Stimulated activated CD4-positive, alpha-beta T cell treated with anti-CD3 and anti-CD28 coated beads, Interleukin-4, amount 100 ng/mL, for 1 hour (primary cell): ENCODE results near the gene PLEKHG4B.

Experiments
- DNase-seq: peaks from one replicate; pipeline ENCODE4 v3.0.0-alpha.2; 2020

PLEKHG4B gene

GRCh38 chr5:75331-76320 is 16.3 kb upstream of the PLEKHG4B start:
- no peak for DNase-seq

- DNase-seq: no peak
Observed at GRCh38 chr5:76358-77169, 15.4 kb upstream of the PLEKHG4B start.

GRCh38 chr5:77170-77501 is 14.8 kb upstream of the PLEKHG4B start:
- no peak for DNase-seq

GRCh38 chr5:77546-77945 is 14.4 kb upstream of the PLEKHG4B start:
- no peak for DNase-seq

- DNase-seq: peak; percentile 20
Observed at GRCh38 chr5:77957-78804, 13.8 kb upstream of the PLEKHG4B start.

GRCh38 chr5:78805-79149 is 13.2 kb upstream of the PLEKHG4B start:
- no peak for DNase-seq

GRCh38 chr5:79263-79662 is 12.7 kb upstream of the PLEKHG4B start:
- no peak for DNase-seq

GRCh38 chr5:79821-80220 is 12.1 kb upstream of the PLEKHG4B start:
- no peak for DNase-seq

GRCh38 chr5:81391-82021 is 10.5 kb upstream of the PLEKHG4B start:
- no peak for DNase-seq

- DNase-seq: no peak
Observed at GRCh38 chr5:82097-82496, 9.9 kb upstream of the PLEKHG4B start.

GRCh38 chr5:82570-82969 is 9.4 kb upstream of the PLEKHG4B start:
- no peak for DNase-seq

GRCh38 chr5:83029-83428 is 8.9 kb upstream of the PLEKHG4B start:
- no peak for DNase-seq

- DNase-seq: no peak
Observed at GRCh38 chr5:85334-85995, 6.5 kb upstream of the PLEKHG4B start.

- no peak for DNase-seq
Observed at GRCh38 chr5:89337-90286, 2.4 kb upstream of the PLEKHG4B start.

GRCh38 chr5:90590-91547 is 1.1 kb upstream of the PLEKHG4B start:
- no peak for DNase-seq

- DNase-seq: no peak
Observed at GRCh38 chr5:92401-93220, 643 bp downstream of the PLEKHG4B start.

- no peak for DNase-seq
Observed at GRCh38 chr5:93221-93980, 1.4 kb downstream of the PLEKHG4B start.
